Measurements from ENCODE around the gene LARP7.
A peak's percentile ranks its signal among the peaks of the same experiment; 100 is the strongest.
"Not testable (repeated sequence)": the region's sequence is repeated elsewhere in the genome, so short reads cannot be mapped to it uniquely, and the experiment has no call there.

The LARP7 gene

GRCh38 chr4:112636688-112637551 is at the start of gene LARP7, which contains the start of gene ZGRF1:
TSS of gene LARP7 (plus strand) at chr4:112637143. CDS start at chr4:112644670, 7,527 bp downstream.
TSS of gene ZGRF1 (minus strand) at chr4:112636909. CDS start at chr4:112633176, 3,733 bp downstream.
- peak; percentile 85 for DNase-seq

DNA sequence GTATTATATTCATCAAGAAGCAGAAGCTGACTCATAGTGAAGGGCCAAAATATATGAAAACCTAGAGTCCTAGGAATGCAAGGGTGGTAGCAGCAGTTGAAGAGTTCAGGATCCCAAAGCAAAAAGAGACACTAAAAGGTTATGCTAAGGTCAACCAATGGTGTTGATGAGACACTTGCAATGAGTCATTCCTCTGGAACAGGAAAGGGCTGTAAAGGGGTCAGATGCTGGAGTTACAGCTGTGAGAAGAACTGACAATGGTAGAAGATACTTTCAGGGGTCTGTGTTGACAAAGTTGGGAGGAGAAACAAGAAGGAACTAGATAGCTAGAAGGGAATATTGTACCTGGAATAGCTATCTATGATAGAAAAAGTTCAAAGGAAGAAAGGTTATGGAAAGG is 47.7 kb upstream of the LARP7 start:
- DNase-seq = no peak

DNA sequence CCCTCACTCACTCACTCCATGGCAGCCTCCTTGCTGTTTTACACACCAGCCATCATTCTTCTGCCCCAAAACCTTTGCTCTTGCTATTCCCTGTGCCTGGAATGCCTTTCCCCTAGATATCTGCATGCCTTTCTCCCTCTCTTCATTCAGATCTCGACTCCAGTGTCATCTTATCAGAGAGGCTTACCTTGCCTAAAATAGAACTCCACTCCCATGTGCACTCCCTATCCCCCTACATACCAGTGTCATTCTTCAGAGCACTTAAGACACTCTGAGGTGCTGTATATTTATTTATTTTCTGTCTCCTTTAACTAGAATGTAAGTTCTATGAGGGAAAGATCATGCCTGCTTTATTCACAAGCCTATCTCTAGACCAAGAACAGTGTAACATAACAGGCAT is 45.4 kb upstream of the LARP7 start:
- DNase-seq = no peak

DNA sequence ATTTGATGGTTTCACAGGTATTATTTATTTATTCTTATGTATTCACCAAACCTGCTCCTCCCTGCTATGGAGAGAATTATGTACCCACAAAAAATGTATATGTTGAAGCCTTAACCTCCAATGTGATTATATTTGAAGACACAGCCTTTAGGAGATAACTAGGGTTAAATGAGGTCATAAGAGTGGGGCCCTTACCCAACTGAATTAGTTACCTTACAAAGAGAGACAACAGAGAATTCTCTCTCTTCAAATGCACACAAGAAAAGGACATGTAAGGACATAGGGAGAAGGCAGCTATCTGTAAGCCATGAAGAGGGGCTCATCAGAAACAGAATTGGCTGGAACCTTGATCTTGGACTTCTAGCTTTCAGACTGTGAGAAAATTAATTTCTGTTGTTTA is 44.2 kb upstream of the LARP7 start:
- DNase-seq = no peak

GRCh38 chr4:112593438-112594133 is 43.4 kb upstream of the LARP7 start:
- DNase-seq = no peak

DNA sequence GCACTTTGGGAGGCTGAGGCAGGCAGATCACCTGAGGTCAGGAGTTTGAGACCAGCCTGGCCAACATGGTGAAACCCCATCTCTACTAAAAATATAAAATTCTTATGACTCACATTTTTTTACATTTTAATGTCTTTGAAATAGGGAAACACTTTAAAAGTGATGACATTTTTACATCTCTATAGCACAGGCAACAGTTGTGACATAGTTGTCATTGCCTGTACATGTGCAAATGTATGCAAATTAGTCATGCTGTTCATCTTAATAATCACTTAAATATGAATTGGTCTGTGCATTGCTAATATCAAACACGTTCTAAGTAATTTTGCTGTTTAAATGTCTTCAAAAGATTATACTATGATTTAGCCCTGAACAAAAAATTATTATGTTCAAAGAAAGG is 42.0 kb upstream of the LARP7 start:
- DNase-seq = no peak

DNA sequence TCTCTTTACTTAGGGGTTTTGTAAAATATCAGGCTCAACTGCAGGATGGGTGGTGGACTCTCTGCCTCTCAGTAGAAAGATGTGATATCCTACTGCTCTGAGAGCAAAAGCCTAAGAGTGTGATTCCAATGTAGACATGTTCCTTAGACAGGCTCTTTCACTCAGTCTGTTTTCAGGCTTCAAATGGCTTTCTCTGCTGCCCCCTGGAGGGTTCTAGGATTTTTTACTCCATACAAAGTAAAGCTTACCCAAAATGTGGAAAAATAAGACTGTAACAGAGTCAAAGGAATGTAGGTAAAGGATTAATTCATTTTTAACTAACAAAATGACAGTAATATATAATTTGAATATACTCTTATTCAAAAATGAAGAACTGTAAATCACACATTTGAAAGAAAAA is 32.4 kb upstream of the LARP7 start:
- DNase-seq = no peak

- not testable (repeated sequence) for DNase-seq
These were observed 24.1 kb upstream of the LARP7 start for GRCh38 chr4:112612814-112613213.

GRCh38 chr4:112616984-112617383 is 20.0 kb upstream of the LARP7 start:
- no peak for DNase-seq

DNA sequence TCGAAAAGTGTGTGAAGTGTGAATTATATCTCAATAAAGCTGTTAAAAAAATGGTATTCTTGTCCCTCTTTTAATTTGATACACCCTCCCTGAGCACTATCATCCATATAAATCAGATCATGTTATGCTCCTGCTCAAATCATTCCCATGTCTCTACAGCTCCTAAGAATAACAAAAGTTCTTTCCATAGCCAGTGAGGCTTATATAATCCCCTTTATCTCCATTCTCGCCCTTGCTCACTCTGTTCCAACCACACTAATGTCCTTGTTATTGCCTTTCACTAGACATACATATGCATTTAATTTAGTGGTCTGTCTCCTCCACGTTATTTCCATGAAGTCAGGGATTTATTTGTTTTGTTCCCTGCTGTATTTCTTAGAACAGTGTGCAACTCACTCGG is 10.7 kb upstream of the LARP7 start:
- DNase-seq = no peak

GRCh38 chr4:112633477-112634235 is 3.3 kb upstream of the LARP7 start:
- no peak for DNase-seq

GRCh38 chr4:112637552-112637866 is 566 bp downstream of the LARP7 start:
- no peak for DNase-seq

- no peak for DNase-seq
These were observed 5.6 kb downstream of the LARP7 start for GRCh38 chr4:112642526-112642925.

DNA sequence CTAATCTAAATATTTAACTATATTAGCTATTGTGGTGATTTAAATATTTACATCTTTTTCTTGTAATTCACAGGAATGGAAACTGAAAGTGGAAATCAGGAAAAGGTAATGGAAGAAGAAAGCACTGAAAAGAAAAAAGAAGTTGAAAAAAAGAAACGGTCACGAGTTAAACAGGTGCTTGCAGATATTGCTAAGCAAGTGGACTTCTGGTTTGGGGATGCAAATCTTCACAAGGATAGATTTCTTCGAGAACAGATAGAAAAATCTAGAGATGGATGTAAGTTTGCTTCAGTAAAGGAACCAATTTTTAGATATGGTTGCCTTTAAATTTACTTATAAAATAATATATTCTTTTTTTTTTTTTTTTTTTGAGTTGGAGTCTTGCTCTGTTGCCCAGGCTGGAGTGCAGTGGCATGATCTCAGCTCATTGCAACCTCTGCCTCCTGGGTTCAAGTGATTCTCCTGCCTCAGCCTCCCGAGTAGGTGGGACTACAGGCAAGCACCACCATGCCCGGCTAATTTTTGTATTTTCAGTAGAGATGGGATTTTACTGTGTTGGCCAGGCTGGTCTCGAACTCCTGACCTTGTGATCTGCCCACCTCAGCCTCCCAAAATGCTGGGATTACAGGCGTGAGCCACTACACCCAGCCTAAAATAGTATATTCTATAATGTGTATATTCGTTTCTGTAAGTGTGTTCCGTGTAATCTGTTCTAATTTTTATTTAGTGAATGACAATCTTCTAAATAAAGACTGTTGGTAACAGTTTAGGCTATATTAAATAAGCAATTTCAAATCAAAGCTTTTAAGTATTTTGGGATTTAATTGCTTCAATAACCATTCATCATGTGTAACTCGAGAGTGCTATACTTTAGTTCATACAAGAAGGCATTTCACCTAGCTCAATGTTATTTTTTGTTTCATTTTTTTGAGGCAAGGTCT is 7.9 kb downstream of the LARP7 start:
- not testable (repeated sequence) for DNase-seq

DNA sequence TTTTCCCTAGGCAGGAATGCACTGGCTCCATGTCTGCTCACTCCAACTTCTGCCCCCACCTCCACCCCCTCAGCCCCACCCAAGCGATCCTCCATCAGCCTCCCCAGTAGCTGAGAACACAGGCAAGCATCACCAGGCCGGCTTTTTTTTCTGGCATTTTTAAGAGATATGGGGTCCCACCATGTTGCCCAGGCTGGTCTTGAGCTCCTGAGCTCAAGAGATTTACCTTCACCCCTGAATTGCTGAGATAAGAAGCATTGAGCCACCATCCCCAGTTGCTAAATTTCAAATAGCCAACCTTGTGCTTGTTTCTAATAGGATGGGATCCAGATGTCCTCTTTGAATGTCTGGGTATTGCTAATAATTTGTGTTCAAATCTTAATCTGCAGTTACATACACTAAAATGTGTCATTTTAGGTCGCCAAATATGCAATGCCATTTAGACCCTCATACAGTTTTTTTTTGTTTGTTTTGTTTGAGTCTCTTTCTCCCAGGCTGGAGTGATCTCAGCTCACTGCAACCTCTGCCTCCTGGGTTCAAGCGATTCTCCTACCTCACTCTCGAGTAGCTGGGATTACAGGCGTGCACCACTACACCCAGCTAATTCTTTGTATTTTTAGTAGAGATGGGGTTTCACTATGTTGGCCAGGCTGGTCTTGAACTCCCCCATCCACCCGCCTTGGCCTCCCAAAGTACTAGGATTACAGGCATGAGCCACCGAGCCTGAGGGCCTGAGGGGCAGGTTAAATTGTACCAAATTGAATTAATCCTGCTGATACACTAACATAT is 8.8 kb downstream of the LARP7 start:
- no peak for DNase-seq

- no peak for DNase-seq
These were observed 9.9 kb downstream of the LARP7 start for GRCh38 chr4:112646632-112647537.

GRCh38 chr4:112647785-112648184 is 10.8 kb downstream of the LARP7 start:
- no peak for DNase-seq

- no peak for DNase-seq
These were observed 11.5 kb downstream of the LARP7 start for GRCh38 chr4:112648263-112649054.

- DNase-seq = no peak
These were observed 12.1 kb downstream of the LARP7 start for GRCh38 chr4:112649055-112649408.

DNA sequence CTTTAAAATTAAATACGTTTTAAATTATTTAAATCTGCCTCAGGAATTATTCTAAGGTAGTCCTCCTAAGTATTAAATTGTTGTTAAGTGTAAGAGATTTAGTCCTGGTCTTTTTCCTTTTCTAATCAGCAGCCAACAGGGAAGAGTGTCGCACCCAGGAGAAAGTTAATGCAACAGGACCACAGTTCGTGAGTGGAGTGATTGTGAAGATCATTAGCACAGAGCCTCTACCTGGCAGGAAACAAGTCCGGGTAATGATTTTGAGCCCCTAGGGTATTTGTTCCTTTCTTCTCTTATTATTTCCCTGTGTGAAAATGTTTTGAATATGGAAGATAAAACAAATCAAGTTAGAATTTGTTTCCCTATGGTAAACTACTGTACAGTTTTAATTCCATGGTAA is 13.4 kb downstream of the LARP7 start:
- DNase-seq = no peak
